ENCODE measurements around the gene PIGQ. TPM values are rescaled to one million over a fixed set of nuclear protein-coding genes. Genes with fewer than 3 reads are reported as not detected.

Gene PIGQ
- total RNA-seq, 4 donors from 2014 or later: 30.4 to 42.4 (median 36.8) TPM

- WGBS, 2 donors (ENCODE audit: low coverage in 1 of 2): 86 to 89% methylated on average over 4 of the region's 5 CpGs
- peaks cover 0 to 26% of the 10 kb centered on the region in 2 donors for H3K36me3 ChIP-seq
- H3K9me3 ChIP-seq: no peaks in the 10 kb centered on the region
- H3K27me3 ChIP-seq: no peaks in the 10 kb centered on the region
- H3K4me3 ChIP-seq: no peak overlapping the region
- no peak overlapping the region for H3K27ac ChIP-seq
- TF ChIP-seq EP300 (IDR thresholded peaks at IDR 0.05) (no peak), CTCF (IDR thresholded peaks at IDR 0.05) (no peak), POLR2AphosphoS5 (IDR thresholded peaks at IDR 0.05) (no peak), POLR2A (IDR thresholded peaks at IDR 0.05) (no peak)
- ATAC-seq: no peak
- peaks cover 0 to 4% (median 0%) of the 10 kb centered on the region in 3 donors for H3K4me1 ChIP-seq
These were observed 34.2 kb downstream of the PIGQ start for GRCh38 chr16:603933-604332.

- 94 to 100% methylated on average over 3 to 7 of the region's 22 CpGs for WGBS, 2 donors (ENCODE audit: low coverage in 1 of 2)
- H3K27ac ChIP-seq: no peak overlapping the region
- H3K36me3 ChIP-seq: peaks cover 0 to 5% of the 10 kb centered on the region in 2 donors
- H3K4me3 ChIP-seq: no peak overlapping the region
- H3K9me3 ChIP-seq: no peaks in the 10 kb centered on the region
- no peaks in the 10 kb centered on the region for H3K27me3 ChIP-seq
- ATAC-seq: no peak
- peaks cover 0 to 10% (median 2%) of the 10 kb centered on the region in 3 donors for H3K4me1 ChIP-seq
- TF ChIP-seq EP300 (IDR thresholded peaks at IDR 0.05) (no peak), CTCF (IDR thresholded peaks at IDR 0.05) (no peak), POLR2AphosphoS5 (IDR thresholded peaks at IDR 0.05) (no peak), POLR2A (IDR thresholded peaks at IDR 0.05) (no peak)
These were observed 37.0 kb downstream of the PIGQ start for GRCh38 chr16:606656-607307.

- Histone ChIP-seq H3K9me3 (no peaks in the 10 kb centered on the region), H3K4me1 (peaks cover 0 to 10% (median 2%) of the 10 kb centered on the region in 3 donors), H3K27ac (no peak overlapping the region), H3K27me3 (no peaks in the 10 kb centered on the region), H3K36me3 (peaks cover 0 to 5% of the 10 kb centered on the region in 2 donors), H3K4me3 (no peak overlapping the region)
- no peak for ATAC-seq
- no peak for TF ChIP-seq POLR2AphosphoS5 (IDR thresholded peaks at IDR 0.05)
- no peak for TF ChIP-seq EP300 (IDR thresholded peaks at IDR 0.05)
- TF ChIP-seq POLR2A (IDR thresholded peaks at IDR 0.05): no peak
- TF ChIP-seq CTCF (IDR thresholded peaks at IDR 0.05): no peak
- WGBS, 2 donors (ENCODE audit: low coverage in 1 of 2): 62 to 73% methylated on average over 2 to 5 of the region's 10 CpGs
These were observed 38.3 kb downstream of the PIGQ start for GRCh38 chr16:608019-608418.

GRCh38 chr16:609316-609715 is 39.5 kb downstream of the PIGQ start:
- Histone ChIP-seq H3K4me3 (no peak overlapping the region), H3K4me1 (peaks cover 0 to 10% (median 2%) of the 10 kb centered on the region in 3 donors), H3K36me3 (peaks cover 0 to 12% of the 10 kb centered on the region in 2 donors), H3K27me3 (no peaks in the 10 kb centered on the region), H3K27ac (no peak overlapping the region), H3K9me3 (no peaks in the 10 kb centered on the region)
- TF ChIP-seq EP300 (IDR thresholded peaks at IDR 0.05): no peak
- no peak for TF ChIP-seq CTCF (IDR thresholded peaks at IDR 0.05)
- TF ChIP-seq POLR2A (IDR thresholded peaks at IDR 0.05): no peak
- no peak for TF ChIP-seq POLR2AphosphoS5 (IDR thresholded peaks at IDR 0.05)
- 96 to 100% methylated on average over 1 to 4 of the region's 13 CpGs for WGBS, 2 donors (ENCODE audit: low coverage in 1 of 2)
- ATAC-seq: no peak

- 87% methylated on average over 3 of the region's 14 CpGs; no CpG with 5 or more reads in 1 of the 2 donors for whole genome bisulfite sequencing, 2 donors (ENCODE audit: low coverage in 1 of 2)
- Histone ChIP-seq H3K27ac (no peak overlapping the region), H3K27me3 (no peaks in the 10 kb centered on the region), H3K4me3 (no peak overlapping the region), H3K36me3 (peaks cover 0 to 12% of the 10 kb centered on the region in 2 donors), H3K9me3 (no peaks in the 10 kb centered on the region), H3K4me1 (peaks cover 0 to 10% (median 2%) of the 10 kb centered on the region in 3 donors)
- no peak for ATAC-seq
- no peak for TF ChIP-seq CTCF (IDR thresholded peaks at IDR 0.05)
- no peak for TF ChIP-seq POLR2A (IDR thresholded peaks at IDR 0.05)
- no peak for TF ChIP-seq POLR2AphosphoS5 (IDR thresholded peaks at IDR 0.05)
- TF ChIP-seq EP300 (IDR thresholded peaks at IDR 0.05): no peak
These were observed 40.2 kb downstream of the PIGQ start for GRCh38 chr16:609984-610383.
